Osteocyte (in vitro differentiated cells): ENCODE results near the gene LY86. TPM values are rescaled to one million over a fixed set of nuclear protein-coding genes. Genes with fewer than 3 reads are reported as not detected.

ENCODE experiments used
- DNase-seq: peaks from one replicate; pipeline ENCODE4 v3.0.0; 2021; ENCODE audit warnings: mixed read lengths; ENCODE audit not compliant: unreplicated experiment; ENCODE audit errors: extremely low spot score
- H3K27ac Mint-ChIP-seq: one replicate; pipeline ENCODE4 v1.8.0; 2021; ENCODE audit warnings: mild to moderate bottlenecking, mixed read lengths; ENCODE audit not compliant: unreplicated experiment
- H3K27me3 Mint-ChIP-seq: one replicate; pipeline ENCODE4 v1.8.0; 2021; ENCODE audit warnings: mixed read lengths; ENCODE audit not compliant: unreplicated experiment
- H3K36me3 Mint-ChIP-seq: one replicate; pipeline ENCODE4 v1.8.0; 2021; ENCODE audit warnings: mixed read lengths; ENCODE audit not compliant: unreplicated experiment
- H3K4me1 Mint-ChIP-seq: one replicate; pipeline ENCODE4 v1.8.0; 2021; ENCODE audit warnings: mixed read lengths; ENCODE audit not compliant: unreplicated experiment
- H3K4me3 Mint-ChIP-seq: one replicate; pipeline ENCODE4 v1.8.0; 2021; ENCODE audit warnings: mild to moderate bottlenecking, moderate library complexity, mixed read lengths; ENCODE audit not compliant: unreplicated experiment
- H3K9me3 Mint-ChIP-seq: one replicate; pipeline ENCODE4 v1.8.0; 2021; ENCODE audit warnings: mixed read lengths; ENCODE audit not compliant: unreplicated experiment
- CTCF ChIP-seq: fragments of 200-600 bp; sonication (generic); IDR thresholded peaks from 2 replicates; pipeline ENCODE4 v1.5.0; 2021; ENCODE audit warnings: antibody characterized with exemption, mild to moderate bottlenecking, moderate library complexity
- total RNA-seq: library from RNA; stranded (reverse); gene quantifications from 2 replicates; pipeline ENCODE4 v1.2.1, GENCODE V29; 2021

The LY86 gene
- total RNA-seq, 1 donor from 2014 or later: not detected

- peaks cover 20% of the 10 kb centered on the region for H3K27me3 Mint-ChIP-seq
- no peak overlapping the region for H3K4me3 Mint-ChIP-seq
- H3K9me3 Mint-ChIP-seq: no peaks in the 10 kb centered on the region
- no peaks in the 10 kb centered on the region for H3K36me3 Mint-ChIP-seq
- DNase-seq: no peak
- no peaks in the 10 kb centered on the region for H3K4me1 Mint-ChIP-seq
- H3K27ac Mint-ChIP-seq: no peak overlapping the region
- TF ChIP-seq CTCF: peak; percentile 61
These were observed 31.6 kb upstream of the LY86 start for GRCh38 chr6:6556738-6557503.

GRCh38 chr6:6557504-6557839 is 31.0 kb upstream of the LY86 start:
- Mint-ChIP-seq H3K36me3 (no peaks in the 10 kb centered on the region), H3K9me3 (no peaks in the 10 kb centered on the region), H3K4me3 (no peak overlapping the region), H3K4me1 (no peaks in the 10 kb centered on the region), H3K27ac (no peak overlapping the region), H3K27me3 (peaks cover 21% of the 10 kb centered on the region)
- DNase-seq: no peak
- no peak for TF ChIP-seq CTCF

- H3K4me1 Mint-ChIP-seq: no peaks in the 10 kb centered on the region
- H3K27me3 Mint-ChIP-seq: peaks cover 21% of the 10 kb centered on the region
- no peak for DNase-seq
- H3K4me3 Mint-ChIP-seq: no peak overlapping the region
- no peak for TF ChIP-seq CTCF
- H3K36me3 Mint-ChIP-seq: no peaks in the 10 kb centered on the region
- H3K9me3 Mint-ChIP-seq: no peaks in the 10 kb centered on the region
- no peak overlapping the region for H3K27ac Mint-ChIP-seq
These were observed 30.6 kb upstream of the LY86 start for GRCh38 chr6:6557886-6558285.

- TF ChIP-seq CTCF: no peak
- Mint-ChIP-seq H3K27ac (no peak overlapping the region), H3K4me1 (no peaks in the 10 kb centered on the region), H3K36me3 (no peaks in the 10 kb centered on the region), H3K4me3 (no peak overlapping the region), H3K9me3 (no peaks in the 10 kb centered on the region), H3K27me3 (peaks cover 15% of the 10 kb centered on the region)
- DNase-seq: no peak
These were observed 28.4 kb upstream of the LY86 start for GRCh38 chr6:6559994-6560570.

GRCh38 chr6:6560909-6561308 is 27.6 kb upstream of the LY86 start:
- Mint-ChIP-seq H3K4me1 (no peaks in the 10 kb centered on the region), H3K36me3 (no peaks in the 10 kb centered on the region), H3K27ac (no peak overlapping the region), H3K4me3 (no peak overlapping the region), H3K27me3 (peaks cover 15% of the 10 kb centered on the region), H3K9me3 (no peaks in the 10 kb centered on the region)
- no peak for TF ChIP-seq CTCF
- DNase-seq: no peak
